Hepatocyte (in vitro differentiated cells): ENCODE data around the gene SLC28A2. TPM values are rescaled to one million over a fixed set of nuclear protein-coding genes. Genes with fewer than 3 reads are reported as not detected.

Experiments used
- DNase-seq: peaks from one replicate; pipeline ENCODE4 v3.0.0-alpha.2; 2016; ENCODE audit warnings: low spot score
- H2AFZ ChIP-seq: fragments of 200-600 bp; sonication (generic); 2 replicates; pipeline ENCODE4 v1.6.0; 2016; ENCODE audit warnings: antibody characterized with exemption, mild to moderate bottlenecking
- H3K27ac ChIP-seq: fragments of 200-600 bp; sonication (generic); 2 replicates; pipeline ENCODE4 v1.5.1; 2016; ENCODE audit warnings: mild to moderate bottlenecking
- H3K27me3 ChIP-seq: fragments of 200-600 bp; sonication (generic); 2 replicates; pipeline ENCODE4 v1.6.1; 2016
- H3K36me3 ChIP-seq: fragments of 200-600 bp; sonication (generic); replicated peaks from 2 replicates; pipeline ENCODE4 v1.5.1; 2016; ENCODE audit warnings: low read depth; ENCODE audit not compliant: insufficient read depth
- H3K4me1 ChIP-seq: fragments of 200-600 bp; sonication (generic); 2 replicates; pipeline ENCODE4 v1.5.1; 2016; ENCODE audit warnings: mild to moderate bottlenecking, moderate library complexity; ENCODE audit not compliant: insufficient read depth
- H3K4me2 ChIP-seq: fragments of 200-600 bp; sonication (generic); 2 replicates; pipeline ENCODE4 v1.6.0; 2016
- H3K4me3 ChIP-seq: fragments of 200-600 bp; sonication (generic); 2 replicates; pipeline ENCODE4 v1.5.1; 2016; ENCODE audit warnings: mild to moderate bottlenecking
- H3K79me2 ChIP-seq: fragments of 200-600 bp; sonication (generic); 2 replicates; pipeline ENCODE4 v1.6.0; 2017; ENCODE audit warnings: mild to moderate bottlenecking
- H3K9me2 ChIP-seq: fragments of 200-600 bp; sonication (generic); replicated peaks from 2 replicates; pipeline ENCODE4 v1.6.0; 2017; ENCODE audit warnings: mild to moderate bottlenecking; ENCODE audit not compliant: insufficient read depth
- H3K9me3 ChIP-seq: fragments of 200-600 bp; sonication (generic); 2 replicates; pipeline ENCODE4 v1.5.1; 2016; ENCODE audit warnings: low read depth, mild to moderate bottlenecking
- H4K20me1 ChIP-seq: fragments of 200-600 bp; sonication (generic); 2 replicates; pipeline ENCODE4 v1.6.0; 2016; ENCODE audit warnings: mild to moderate bottlenecking; ENCODE audit not compliant: insufficient read depth, poor library complexity, severe bottlenecking
- EZH2 ChIP-seq: fragments of 200-600 bp; sonication (generic); IDR thresholded peaks from 2 replicates; pipeline ENCODE4 v1.6.1; 2016; ENCODE audit warnings: antibody characterized with exemption, mild to moderate bottlenecking, borderline replicate concordance
- EZH2phosphoT487 ChIP-seq: fragments of 200-600 bp; sonication (generic); IDR thresholded peaks from one replicate; pipeline ENCODE4 v1.6.1; 2018; ENCODE audit warnings: antibody characterized with exemption, mild to moderate bottlenecking, low read depth, moderate library complexity; ENCODE audit not compliant: unreplicated experiment, severe bottlenecking
- WGBS: methylation state at CpG from one replicate; pipeline ENCODE4 v1.1.6; 2016; ENCODE audit warnings: low lambda C conversion rate; ENCODE audit errors: missing lambda C conversion rate; 5-methylcytosine and 5-hydroxymethylcytosine counted together
- polyA plus RNA-seq: library from polyadenylated mRNA; unstranded; fragments of >200 nt; fragmentation: Nextera tagmentation; extraction: Ambion mirVana; gene quantifications from 2 replicates; pipeline ENCODE4 v1.2.1, GENCODE V29; 2016
- total RNA-seq: library from RNA; depleted of rRNA; stranded (reverse); fragments of >200 nt; gene quantifications from 2 replicates; pipeline ENCODE4 v1.2.3, GENCODE V29; 2014
- TF ChIP-seq, protein P1 (sequence below): fragments of 200-600 bp; sonication (generic); IDR thresholded peaks from 2 replicates; pipeline ENCODE4 v1.5.1; 2016; ENCODE audit warnings: antibody characterized with exemption, mild to moderate bottlenecking; ENCODE audit not compliant: poor library complexity

Gene SLC28A2
- total and polyA plus RNA-seq, 2 experiments from 2014 or later: 1.5 to 1.8 TPM

DNA sequence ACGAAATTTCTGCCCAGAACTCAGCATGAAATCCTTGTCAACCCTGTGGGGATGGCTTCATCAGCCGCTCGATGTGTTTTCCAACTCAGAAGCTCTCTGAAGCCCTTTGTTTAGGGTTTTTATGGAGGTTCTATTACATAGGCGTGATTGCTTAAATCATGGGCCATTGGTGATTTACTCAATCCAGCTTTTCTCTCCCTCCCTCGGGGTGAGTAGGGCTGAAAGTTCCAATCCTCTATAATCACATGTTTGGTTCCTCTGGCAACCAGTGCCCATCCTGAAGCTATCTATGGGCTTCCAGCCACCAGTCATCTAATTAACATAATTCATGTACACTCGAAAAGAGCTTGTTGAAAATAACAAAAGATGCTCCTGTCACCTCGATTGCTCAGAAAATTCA, 74.7 kb downstream of the SLC28A2 start:
- no peak overlapping the region for H3K4me3 ChIP-seq
- H3K9me3 ChIP-seq: no peaks in the 10 kb centered on the region
- H2AFZ ChIP-seq: no peak overlapping the region
- no peak for DNase-seq
- H3K4me2 ChIP-seq: no peak overlapping the region
- no peaks in the 10 kb centered on the region for H3K9me2 ChIP-seq
- no peaks in the 10 kb centered on the region for H4K20me1 ChIP-seq
- no peaks in the 10 kb centered on the region for H3K27me3 ChIP-seq
- 68% methylated on average over 7 of the region's 7 CpGs for WGBS
- H3K79me2 ChIP-seq: no peaks in the 10 kb centered on the region
- H3K4me1 ChIP-seq: peaks cover 6% of the 10 kb centered on the region
- no peak overlapping the region for H3K27ac ChIP-seq
- TF ChIP-seq EZH2 (no peak), EZH2phosphoT487 (no peak)
- TF ChIP-seq, protein P1, sequence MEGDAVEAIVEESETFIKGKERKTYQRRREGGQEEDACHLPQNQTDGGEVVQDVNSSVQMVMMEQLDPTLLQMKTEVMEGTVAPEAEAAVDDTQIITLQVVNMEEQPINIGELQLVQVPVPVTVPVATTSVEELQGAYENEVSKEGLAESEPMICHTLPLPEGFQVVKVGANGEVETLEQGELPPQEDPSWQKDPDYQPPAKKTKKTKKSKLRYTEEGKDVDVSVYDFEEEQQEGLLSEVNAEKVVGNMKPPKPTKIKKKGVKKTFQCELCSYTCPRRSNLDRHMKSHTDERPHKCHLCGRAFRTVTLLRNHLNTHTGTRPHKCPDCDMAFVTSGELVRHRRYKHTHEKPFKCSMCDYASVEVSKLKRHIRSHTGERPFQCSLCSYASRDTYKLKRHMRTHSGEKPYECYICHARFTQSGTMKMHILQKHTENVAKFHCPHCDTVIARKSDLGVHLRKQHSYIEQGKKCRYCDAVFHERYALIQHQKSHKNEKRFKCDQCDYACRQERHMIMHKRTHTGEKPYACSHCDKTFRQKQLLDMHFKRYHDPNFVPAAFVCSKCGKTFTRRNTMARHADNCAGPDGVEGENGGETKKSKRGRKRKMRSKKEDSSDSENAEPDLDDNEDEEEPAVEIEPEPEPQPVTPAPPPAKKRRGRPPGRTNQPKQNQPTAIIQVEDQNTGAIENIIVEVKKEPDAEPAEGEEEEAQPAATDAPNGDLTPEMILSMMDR: no peak
- no peaks in the 10 kb centered on the region for H3K36me3 ChIP-seq

Other genes with a start within 250 kb of the SLC28A2 start
- gene SORD, start 229.0 kb upstream of the SLC28A2 start, total RNA-seq: 112 and 116 TPM in 2 replicates
- gene SORD, start 229.0 kb upstream of the SLC28A2 start, polyA plus RNA-seq: 63.0 and 81.8 TPM in 2 replicates
- 34.2 and 37.4 TPM in 2 replicates for gene DUOX2, start 138.1 kb upstream of the SLC28A2 start, total RNA-seq
- 21.4 and 25.8 TPM in 2 replicates for gene DUOX2, start 138.1 kb upstream of the SLC28A2 start, polyA plus RNA-seq
- 13.8 and 24.6 TPM in 2 replicates for gene DUOXA2, start 137.9 kb upstream of the SLC28A2 start, total RNA-seq
- 35.8 and 40.1 TPM in 2 replicates for gene DUOXA2, start 137.9 kb upstream of the SLC28A2 start, polyA plus RNA-seq
- 7.5 and 10.9 TPM in 2 replicates for gene DUOXA1, start 122.4 kb upstream of the SLC28A2 start, total RNA-seq
- gene DUOXA1, start 122.4 kb upstream of the SLC28A2 start, polyA plus RNA-seq: 6.3 and 15.2 TPM in 2 replicates
- 3.3 and 3.8 TPM in 2 replicates for gene DUOX1, start 122.2 kb upstream of the SLC28A2 start, total RNA-seq
- gene DUOX1, start 122.2 kb upstream of the SLC28A2 start, polyA plus RNA-seq: 4.3 and 7.7 TPM in 2 replicates
- 12.0 and 13.3 TPM in 2 replicates for gene SHF, start 64.3 kb upstream of the SLC28A2 start, total RNA-seq
- gene SHF, start 64.3 kb upstream of the SLC28A2 start, polyA plus RNA-seq: 13.9 and 15.0 TPM in 2 replicates
- gene GATM, start 126.3 kb downstream of the SLC28A2 start, total RNA-seq: 231 and 268 TPM in 2 replicates
- gene GATM, start 126.3 kb downstream of the SLC28A2 start, polyA plus RNA-seq: 64.3 and 87.6 TPM in 2 replicates